ENCODE results near the gene KIF19.

DNA sequence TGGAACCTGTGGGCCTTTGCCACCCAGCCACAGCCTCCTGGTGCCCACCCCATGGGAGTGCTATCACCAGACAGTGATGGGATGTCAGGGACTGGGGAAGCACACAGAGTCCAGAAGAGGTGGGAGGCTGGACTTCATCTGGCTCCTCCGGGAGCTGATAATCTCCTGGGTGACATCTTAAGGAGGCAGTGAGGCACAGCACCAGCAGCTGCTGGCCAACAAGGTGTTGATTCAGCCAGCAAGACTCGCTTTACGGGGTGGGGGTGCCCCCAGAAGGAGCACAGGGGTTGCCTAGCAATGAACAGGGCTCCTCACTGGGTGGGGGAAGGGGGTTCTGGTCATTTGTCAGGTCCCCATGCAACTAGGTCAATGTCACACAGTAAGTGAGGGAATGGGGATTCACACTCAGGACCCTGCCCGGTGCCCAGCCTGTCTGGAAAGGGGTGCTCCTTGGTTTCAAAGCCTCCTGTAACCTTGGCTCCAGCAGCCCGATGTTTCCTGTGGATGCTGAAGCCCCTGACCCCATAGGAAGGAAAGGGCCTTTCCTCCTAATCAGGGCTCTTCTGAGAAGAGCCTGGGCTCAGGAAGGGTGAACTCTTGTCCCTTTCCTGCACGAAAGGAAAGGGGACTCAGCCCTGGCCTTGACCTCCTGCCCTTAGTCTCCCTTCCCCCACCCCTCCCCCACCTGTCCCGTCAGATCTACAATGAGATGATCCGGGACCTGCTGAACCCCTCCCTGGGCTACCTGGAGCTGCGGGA, 17.7 kb downstream of the KIF19 start:
- TF ChIP-seq, protein P1, sequence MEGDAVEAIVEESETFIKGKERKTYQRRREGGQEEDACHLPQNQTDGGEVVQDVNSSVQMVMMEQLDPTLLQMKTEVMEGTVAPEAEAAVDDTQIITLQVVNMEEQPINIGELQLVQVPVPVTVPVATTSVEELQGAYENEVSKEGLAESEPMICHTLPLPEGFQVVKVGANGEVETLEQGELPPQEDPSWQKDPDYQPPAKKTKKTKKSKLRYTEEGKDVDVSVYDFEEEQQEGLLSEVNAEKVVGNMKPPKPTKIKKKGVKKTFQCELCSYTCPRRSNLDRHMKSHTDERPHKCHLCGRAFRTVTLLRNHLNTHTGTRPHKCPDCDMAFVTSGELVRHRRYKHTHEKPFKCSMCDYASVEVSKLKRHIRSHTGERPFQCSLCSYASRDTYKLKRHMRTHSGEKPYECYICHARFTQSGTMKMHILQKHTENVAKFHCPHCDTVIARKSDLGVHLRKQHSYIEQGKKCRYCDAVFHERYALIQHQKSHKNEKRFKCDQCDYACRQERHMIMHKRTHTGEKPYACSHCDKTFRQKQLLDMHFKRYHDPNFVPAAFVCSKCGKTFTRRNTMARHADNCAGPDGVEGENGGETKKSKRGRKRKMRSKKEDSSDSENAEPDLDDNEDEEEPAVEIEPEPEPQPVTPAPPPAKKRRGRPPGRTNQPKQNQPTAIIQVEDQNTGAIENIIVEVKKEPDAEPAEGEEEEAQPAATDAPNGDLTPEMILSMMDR (IDR thresholded peaks at IDR 0.05) = no peak
- TF ChIP-seq POLR2A (IDR thresholded peaks at IDR 0.05) = no peak
